NCI-H2227 (cell line): ENCODE data around the gene SRR.

Source experiments
- DNase-seq: peaks from one replicate; lab custom pipeline; 2025; ENCODE audit not compliant: unreplicated experiment; lab: John Stamatoyannopoulos, UW

Gene SRR

GRCh38 chr17:2338315-2338657, 34.5 kb downstream of the SRR start:
- peak; percentile 32 for DNase-seq

GRCh38 chr17:2343421-2343820, 39.7 kb downstream of the SRR start:
- no peak for DNase-seq

GRCh38 chr17:2344528-2344927, 40.8 kb downstream of the SRR start:
- no peak for DNase-seq

GRCh38 chr17:2346475-2346874, 42.7 kb downstream of the SRR start:
- no peak for DNase-seq

- peak; percentile 82 for DNase-seq
Observed at GRCh38 chr17:2347805-2348685, 44.3 kb downstream of the SRR start.

- DNase-seq = no peak
Observed at GRCh38 chr17:2351269-2351668, 47.5 kb downstream of the SRR start.

GRCh38 chr17:2354311-2354710, 50.6 kb downstream of the SRR start:
- DNase-seq = no peak

- no peak for DNase-seq
Observed at GRCh38 chr17:2357237-2357636, 53.5 kb downstream of the SRR start.

- no peak for DNase-seq
Observed at GRCh38 chr17:2357931-2358434, 54.2 kb downstream of the SRR start.

GRCh38 chr17:2361010-2361760, 57.4 kb downstream of the SRR start:
- no peak for DNase-seq

GRCh38 chr17:2362016-2362415, 58.3 kb downstream of the SRR start:
- no peak for DNase-seq

- no peak for DNase-seq
Observed at GRCh38 chr17:2362416-2362815, 58.7 kb downstream of the SRR start.

- DNase-seq = no peak
Observed at GRCh38 chr17:2362881-2363280, 59.1 kb downstream of the SRR start.

- no peak for DNase-seq
Observed at GRCh38 chr17:2363318-2363717, 59.6 kb downstream of the SRR start.

GRCh38 chr17:2363851-2364762, 60.4 kb downstream of the SRR start:
- DNase-seq = no peak

GRCh38 chr17:2364763-2365116, 61.0 kb downstream of the SRR start:
- DNase-seq = no peak

GRCh38 chr17:2365132-2365531, 61.4 kb downstream of the SRR start:
- no peak for DNase-seq

- DNase-seq = no peak
Observed at GRCh38 chr17:2366747-2367494, 63.2 kb downstream of the SRR start.

- no peak for DNase-seq
Observed at GRCh38 chr17:2368359-2368758, 64.6 kb downstream of the SRR start.

GRCh38 chr17:2369039-2369438, 65.3 kb downstream of the SRR start:
- no peak for DNase-seq
